OCI-LY7 (cell line): ENCODE data around the gene INPP5A.

Experiments used
- CTCF ChIP-seq: fragments of 200-600 bp; sonication (generic); conservative IDR thresholded peaks from 2 replicates; pipeline ENCODE4 v1.5.1; 2014; ENCODE audit warnings: mild to moderate bottlenecking, antibody characterized with exemption, low read length, moderate library complexity, mixed read lengths
- EZH2phosphoT487 ChIP-seq: fragments of 200-600 bp; sonication (generic); IDR thresholded peaks from 2 replicates; pipeline ENCODE4 v1.6.1; 2018; ENCODE audit warnings: low read depth, borderline replicate concordance, mild to moderate bottlenecking, mixed run types, antibody characterized with exemption, low read length, moderate library complexity, mixed read lengths

DNA sequence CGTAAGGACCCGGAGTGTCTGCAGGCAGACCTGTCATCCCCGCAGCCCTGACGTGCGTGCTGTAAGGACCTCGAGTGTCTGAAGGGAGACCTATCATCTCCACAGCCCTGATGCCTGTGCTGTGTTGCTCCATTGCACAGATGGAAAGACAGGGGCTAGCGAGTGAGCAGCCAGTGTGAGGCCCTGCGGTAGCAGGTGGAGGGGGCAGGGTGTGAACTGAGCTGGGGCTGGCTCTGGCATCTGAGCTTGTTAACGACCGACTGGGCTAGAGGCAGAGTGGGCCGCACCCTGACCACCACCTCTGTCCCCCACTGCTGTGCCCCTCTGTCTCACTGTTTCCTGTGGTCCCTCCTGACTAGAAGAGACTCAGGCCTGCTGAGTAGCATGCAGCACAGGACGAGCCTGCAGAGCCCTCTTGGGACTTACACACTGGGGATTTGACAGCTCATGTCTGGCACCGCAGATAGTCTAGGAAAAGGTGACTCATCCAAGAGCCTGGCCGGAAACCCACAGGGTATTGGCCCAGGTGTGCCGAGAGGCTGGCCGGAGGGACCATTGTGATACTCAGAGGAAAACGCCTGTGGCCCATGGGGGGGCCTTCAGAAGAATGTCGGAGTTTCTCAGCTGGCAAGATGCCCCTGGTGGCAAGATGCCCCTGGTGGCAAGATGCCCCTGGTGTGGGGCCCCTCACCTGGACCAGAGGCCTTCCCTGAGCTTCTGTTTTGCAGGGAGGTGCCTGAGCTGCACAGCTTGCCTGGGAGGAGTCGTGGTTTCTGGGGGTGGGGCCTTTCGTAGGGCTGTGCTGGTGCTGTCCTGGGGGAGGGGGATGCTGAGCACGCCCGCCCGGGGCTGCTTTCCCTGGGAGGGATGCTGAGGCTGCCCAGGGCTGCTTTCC, 34.3 kb downstream of the INPP5A start:
- TF ChIP-seq CTCF = peak; percentile 55
- TF ChIP-seq EZH2phosphoT487 = no peak
